ENCODE measurements around the gene ROBO2. TPM values are rescaled to one million over a fixed set of nuclear protein-coding genes. Genes with fewer than 3 reads are reported as not detected.

Gene ROBO2
- total and polyA plus RNA-seq, 2 experiments from 2014 or later: 1.5 to 7.8 TPM

- DNase-seq (ENCODE audit: low spot score) (no peak), ATAC-seq (no peak)
- Histone ChIP-seq H3F3A (replicated peaks; ENCODE audit: low read depth) (no peaks in the 10 kb centered on the region), H3K27me3 (ENCODE audit: insufficient read depth) (peaks cover 34% of the 10 kb centered on the region), H3K36me3 (ENCODE audit: insufficient read depth) (no peaks in the 10 kb centered on the region), H3K9me2 (ENCODE audit: insufficient read depth) (no peaks in the 10 kb centered on the region), H3K4me1 (ENCODE audit: insufficient read depth) (peaks cover 18% of the 10 kb centered on the region), H3K79me2 (replicated peaks; ENCODE audit: insufficient read depth) (no peaks in the 10 kb centered on the region), H3K27ac (ENCODE audit: low read depth) (no peak overlapping the region), H3K4me2 (no peak overlapping the region), H3K4me3 (no peak overlapping the region), H4K20me1 (replicated peaks; ENCODE audit: insufficient read depth) (no peaks in the 10 kb centered on the region), H2AFZ (no peak overlapping the region)
- TF ChIP-seq POLR2AphosphoS5 (IDR thresholded peaks at IDR 0.05; ENCODE audit: low read depth) (no peak), EZH2 (IDR thresholded peaks at IDR 0.05; ENCODE audit: low read depth, unreplicated experiment) (no peak), ZNF462 (CRISPR knock-in tag; IDR thresholded peaks at IDR 0.05) (no peak), STAT1 (IDR thresholded peaks at IDR 0.05; ENCODE audit: unreplicated experiment) (no peak), REST (IDR thresholded peaks at IDR 0.05; ENCODE audit: unreplicated experiment) (no peak), CREB1 (CRISPR knock-in tag; IDR thresholded peaks at IDR 0.05; ENCODE audit: low read depth) (no peak), NANOG (IDR thresholded peaks at IDR 0.05; ENCODE audit: borderline replicate concordance) (no peak), EZH2phosphoT487 (IDR thresholded peaks at IDR 0.05; ENCODE audit: unreplicated experiment) (no peak), JUNB (IDR thresholded peaks at IDR 0.05; ENCODE audit: unreplicated experiment) (no peak), ZNF331 (CRISPR knock-in tag; IDR thresholded peaks at IDR 0.05; ENCODE audit: low read depth) (no peak), CTCF (conservative IDR thresholded peaks at IDR 0.05; ENCODE audit: low read depth in 2 of 2) (no peak), ETS1 (IDR thresholded peaks at IDR 0.05) (no peak), ZNF114 (CRISPR knock-in tag; IDR thresholded peaks at IDR 0.05) (no peak)
- Mint-ChIP-seq H3K27ac (no peak overlapping the region), H3K4me3 (no peak overlapping the region; the same call in 2 of the 3 replicates), H3K36me3 (ENCODE audit: low read depth) (no peaks in the 10 kb centered on the region; the same call in 2 of the 3 replicates), H3K9me3 (no peaks in the 10 kb centered on the region), H3K4me1 (peaks cover 17% of the 10 kb centered on the region), H3K27me3 (ENCODE audit: insufficient read depth, low read depth, poor library complexity) (peaks cover 10% of the 10 kb centered on the region)
These were observed 1.9 kb downstream of the ROBO2 start for GRCh38 chr3:77041811-77042210.
